SK-N-SH treated with all-trans-retinoic acid at 6 μM for 48 hours (cell line): ENCODE data around the gene MAFB.

Source experiments
- ESRRG ChIP-seq: fragments of 250-450 bp; sonication (Bioruptor Pico); IDR thresholded peaks from 2 replicates; pipeline ENCODE4 v1.6.1; 2021; ENCODE audit warnings: mild to moderate bottlenecking
- GLIS3 ChIP-seq: fragments of 250-450 bp; sonication (Bioruptor Pico); IDR thresholded peaks from 2 replicates; pipeline ENCODE4 v1.5.0; 2020; ENCODE audit warnings: mild to moderate bottlenecking, moderate library complexity
- ISL1 ChIP-seq: fragments of 250-450 bp; sonication (Bioruptor Pico); IDR thresholded peaks from 2 replicates; pipeline ENCODE4 v2.1.2; 2022; ENCODE audit warnings: mild to moderate bottlenecking, moderate library complexity
- PATZ1 ChIP-seq: fragments of 250-450 bp; sonication (Bioruptor Pico); IDR thresholded peaks from 2 replicates; pipeline ENCODE4 v1.8.0; 2020; ENCODE audit warnings: mild to moderate bottlenecking, moderate library complexity, borderline replicate concordance
- PPARA ChIP-seq: fragments of 250-450 bp; sonication (Bioruptor Pico); IDR thresholded peaks from 2 replicates; pipeline ENCODE4 v1.5.0; 2020; ENCODE audit warnings: mild to moderate bottlenecking, borderline replicate concordance
- TOX ChIP-seq: fragments of 250-450 bp; sonication (Bioruptor Pico); IDR thresholded peaks from 2 replicates; pipeline ENCODE4 v1.8.0; 2021; ENCODE audit warnings: mild to moderate bottlenecking, moderate library complexity, borderline replicate concordance
- ZC3H10 ChIP-seq: fragments of 250-450 bp; sonication (Bioruptor Pico); IDR thresholded peaks from 2 replicates; pipeline ENCODE4 v1.5.1; 2021; ENCODE audit warnings: mild to moderate bottlenecking, moderate library complexity
- ZFP3 ChIP-seq: fragments of 250-450 bp; sonication (Bioruptor Pico); IDR thresholded peaks from 2 replicates; pipeline ENCODE4 v1.5.0; 2020; ENCODE audit warnings: mild to moderate bottlenecking, moderate library complexity
- ZFP30 ChIP-seq: fragments of 450-650 bp; formaldehyde crosslinking; IDR thresholded peaks from 2 replicates; pipeline ENCODE4 v1.5.0; 2022; ENCODE audit warnings: mild to moderate bottlenecking, moderate library complexity
- ZNF565 ChIP-seq: fragments of 450-650 bp; formaldehyde crosslinking; conservative IDR thresholded peaks from 2 replicates; pipeline ENCODE4 v1.5.0; 2020; ENCODE audit warnings: low read depth, mild to moderate bottlenecking, moderate library complexity
- ZNF70 ChIP-seq: fragments of 450-650 bp; formaldehyde crosslinking; IDR thresholded peaks from 2 replicates; pipeline ENCODE4 v1.5.0; 2020; ENCODE audit warnings: mild to moderate bottlenecking, moderate library complexity
- ZNF8 ChIP-seq: fragments of 450-650 bp; formaldehyde crosslinking; IDR thresholded peaks from 2 replicates; pipeline ENCODE4 v1.5.0; 2020; ENCODE audit warnings: mild to moderate bottlenecking, moderate library complexity
- TF ChIP-seq, protein P1 (sequence below): fragments of 250-450 bp; sonication (Bioruptor Pico); IDR thresholded peaks from 2 replicates; pipeline ENCODE4 v1.5.0; 2020; ENCODE audit warnings: mild to moderate bottlenecking, moderate library complexity
- TF ChIP-seq, protein P2 (sequence below): fragments of 250-450 bp; sonication (Bioruptor Pico); IDR thresholded peaks from 2 replicates; pipeline ENCODE4 v1.5.1; 2020; ENCODE audit warnings: low read depth, mild to moderate bottlenecking, moderate library complexity

GRCh38 chr20:40710603-40711002, 21.6 kb upstream of the MAFB start:
- no peak for TF ChIP-seq ZFP30 (CRISPR knock-in tag)
- TF ChIP-seq TOX (CRISPR knock-in tag), result no peak
- TF ChIP-seq, protein P1, sequence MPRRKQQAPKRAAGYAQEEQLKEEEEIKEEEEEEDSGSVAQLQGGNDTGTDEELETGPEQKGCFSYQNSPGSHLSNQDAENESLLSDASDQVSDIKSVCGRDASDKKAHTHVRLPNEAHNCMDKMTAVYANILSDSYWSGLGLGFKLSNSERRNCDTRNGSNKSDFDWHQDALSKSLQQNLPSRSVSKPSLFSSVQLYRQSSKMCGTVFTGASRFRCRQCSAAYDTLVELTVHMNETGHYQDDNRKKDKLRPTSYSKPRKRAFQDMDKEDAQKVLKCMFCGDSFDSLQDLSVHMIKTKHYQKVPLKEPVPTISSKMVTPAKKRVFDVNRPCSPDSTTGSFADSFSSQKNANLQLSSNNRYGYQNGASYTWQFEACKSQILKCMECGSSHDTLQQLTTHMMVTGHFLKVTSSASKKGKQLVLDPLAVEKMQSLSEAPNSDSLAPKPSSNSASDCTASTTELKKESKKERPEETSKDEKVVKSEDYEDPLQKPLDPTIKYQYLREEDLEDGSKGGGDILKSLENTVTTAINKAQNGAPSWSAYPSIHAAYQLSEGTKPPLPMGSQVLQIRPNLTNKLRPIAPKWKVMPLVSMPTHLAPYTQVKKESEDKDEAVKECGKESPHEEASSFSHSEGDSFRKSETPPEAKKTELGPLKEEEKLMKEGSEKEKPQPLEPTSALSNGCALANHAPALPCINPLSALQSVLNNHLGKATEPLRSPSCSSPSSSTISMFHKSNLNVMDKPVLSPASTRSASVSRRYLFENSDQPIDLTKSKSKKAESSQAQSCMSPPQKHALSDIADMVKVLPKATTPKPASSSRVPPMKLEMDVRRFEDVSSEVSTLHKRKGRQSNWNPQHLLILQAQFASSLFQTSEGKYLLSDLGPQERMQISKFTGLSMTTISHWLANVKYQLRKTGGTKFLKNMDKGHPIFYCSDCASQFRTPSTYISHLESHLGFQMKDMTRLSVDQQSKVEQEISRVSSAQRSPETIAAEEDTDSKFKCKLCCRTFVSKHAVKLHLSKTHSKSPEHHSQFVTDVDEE (CRISPR knock-in tag), result no peak
- no peak for TF ChIP-seq ZC3H10 (CRISPR knock-in tag)
- TF ChIP-seq, protein P2, sequence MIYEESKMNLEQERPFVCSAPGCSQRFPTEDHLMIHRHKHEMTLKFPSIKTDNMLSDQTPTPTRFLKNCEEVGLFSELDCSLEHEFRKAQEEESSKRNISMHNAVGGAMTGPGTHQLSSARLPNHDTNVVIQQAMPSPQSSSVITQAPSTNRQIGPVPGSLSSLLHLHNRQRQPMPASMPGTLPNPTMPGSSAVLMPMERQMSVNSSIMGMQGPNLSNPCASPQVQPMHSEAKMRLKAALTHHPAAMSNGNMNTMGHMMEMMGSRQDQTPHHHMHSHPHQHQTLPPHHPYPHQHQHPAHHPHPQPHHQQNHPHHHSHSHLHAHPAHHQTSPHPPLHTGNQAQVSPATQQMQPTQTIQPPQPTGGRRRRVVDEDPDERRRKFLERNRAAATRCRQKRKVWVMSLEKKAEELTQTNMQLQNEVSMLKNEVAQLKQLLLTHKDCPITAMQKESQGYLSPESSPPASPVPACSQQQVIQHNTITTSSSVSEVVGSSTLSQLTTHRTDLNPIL (CRISPR knock-in tag), result no peak
- TF ChIP-seq ZNF565 (CRISPR knock-in tag), result no peak
- TF ChIP-seq PATZ1 (CRISPR knock-in tag), result no peak
- no peak for TF ChIP-seq ZNF70 (CRISPR knock-in tag)
- no peak for TF ChIP-seq GLIS3
- TF ChIP-seq ESRRG (CRISPR knock-in tag), result no peak
- no peak for TF ChIP-seq ISL1 (CRISPR knock-in tag)
- no peak for TF ChIP-seq ZFP3 (CRISPR knock-in tag)
- no peak for TF ChIP-seq PPARA (CRISPR knock-in tag)
- TF ChIP-seq ZNF8 (CRISPR knock-in tag), result no peak
